GM12892 (cell line): ENCODE measurements around the gene SCAMP1.

Source experiments
- POLR2A ChIP-seq: IDR thresholded peaks from 2 replicates; pipeline ENCODE4 v1.6.1; 2011; ENCODE audit warnings: low read depth, low read length, control low read depth
- POLR2AphosphoS5 ChIP-seq: IDR thresholded peaks from 2 replicates; pipeline ENCODE4 v1.6.1; 2011; ENCODE audit warnings: low read depth, low read length, control low read depth

DNA sequence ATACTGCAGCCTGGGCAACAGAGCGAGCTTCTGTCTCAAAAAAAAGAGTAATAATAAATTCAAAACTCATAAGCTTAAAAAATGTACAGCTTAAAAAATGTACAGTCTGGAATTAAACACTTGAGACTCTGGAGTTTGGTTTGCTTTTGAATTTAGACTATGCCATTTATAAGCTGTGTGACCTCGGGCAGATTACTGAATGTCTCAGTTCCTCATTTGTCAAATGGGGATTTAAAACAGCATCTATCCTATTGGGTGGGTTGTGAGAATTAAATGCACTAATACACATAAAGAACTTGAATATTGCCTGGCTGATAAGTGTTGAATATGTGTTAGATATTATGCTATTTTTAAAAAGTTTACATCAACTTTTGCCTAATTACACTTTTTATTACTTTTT, 98.4 kb downstream of the SCAMP1 start:
- TF ChIP-seq POLR2AphosphoS5 (no peak), POLR2A (no peak)
